DMS114 treated with DMSO at 0.1 percent for 48 hours (cell line): Measurements from ENCODE around the gene VWA3B.
"Not testable (repeated sequence)": the region's sequence is repeated elsewhere in the genome, so short reads cannot be mapped to it uniquely, and the experiment has no call there.

Source experiments
- DNase-seq: peaks from one replicate; lab custom pipeline; 2025; ENCODE audit not compliant: unreplicated experiment; lab: John Stamatoyannopoulos, UW

The VWA3B gene

GRCh38 chr2:98242003-98242402 is 155.0 kb downstream of the VWA3B start:
- no peak for DNase-seq

- DNase-seq, result no peak
Measured at GRCh38 chr2:98245491-98245890, 158.5 kb downstream of the VWA3B start.

- no peak for DNase-seq
Measured at GRCh38 chr2:98247383-98247782, 160.4 kb downstream of the VWA3B start.

- no peak for DNase-seq
Measured at GRCh38 chr2:98252038-98252773, 165.2 kb downstream of the VWA3B start.

GRCh38 chr2:98253461-98254070 is 166.6 kb downstream of the VWA3B start:
- DNase-seq, result no peak

GRCh38 chr2:98254504-98255059 is 167.6 kb downstream of the VWA3B start:
- DNase-seq, result no peak

- DNase-seq, result no peak
Measured at GRCh38 chr2:98258906-98259305, 171.9 kb downstream of the VWA3B start.

GRCh38 chr2:98263362-98263761 is 176.4 kb downstream of the VWA3B start:
- no peak for DNase-seq

- DNase-seq, result not testable (repeated sequence)
Measured at GRCh38 chr2:98268225-98268624, 181.3 kb downstream of the VWA3B start.

GRCh38 chr2:98269274-98269673 is 182.3 kb downstream of the VWA3B start:
- DNase-seq, result peak; percentile 71

GRCh38 chr2:98269830-98270229 is 182.9 kb downstream of the VWA3B start:
- DNase-seq, result no peak

GRCh38 chr2:98277162-98277859 is 190.3 kb downstream of the VWA3B start:
- no peak for DNase-seq

GRCh38 chr2:98278074-98278473 is 191.1 kb downstream of the VWA3B start:
- DNase-seq, result no peak

- DNase-seq, result no peak
Measured at GRCh38 chr2:98280376-98281102, 193.6 kb downstream of the VWA3B start.

- no peak for DNase-seq
Measured at GRCh38 chr2:98281607-98282006, 194.6 kb downstream of the VWA3B start.

GRCh38 chr2:98282109-98282508 is 195.1 kb downstream of the VWA3B start:
- no peak for DNase-seq

GRCh38 chr2:98293030-98293429 is 206.1 kb downstream of the VWA3B start:
- DNase-seq, result no peak

GRCh38 chr2:98293931-98294687 is 207.1 kb downstream of the VWA3B start:
- no peak for DNase-seq

GRCh38 chr2:98294711-98295110 is 207.7 kb downstream of the VWA3B start:
- DNase-seq, result no peak

GRCh38 chr2:98295275-98295674 is 208.3 kb downstream of the VWA3B start:
- no peak for DNase-seq
